ENCODE results near the gene GRIA4.

The GRIA4 gene

DNA sequence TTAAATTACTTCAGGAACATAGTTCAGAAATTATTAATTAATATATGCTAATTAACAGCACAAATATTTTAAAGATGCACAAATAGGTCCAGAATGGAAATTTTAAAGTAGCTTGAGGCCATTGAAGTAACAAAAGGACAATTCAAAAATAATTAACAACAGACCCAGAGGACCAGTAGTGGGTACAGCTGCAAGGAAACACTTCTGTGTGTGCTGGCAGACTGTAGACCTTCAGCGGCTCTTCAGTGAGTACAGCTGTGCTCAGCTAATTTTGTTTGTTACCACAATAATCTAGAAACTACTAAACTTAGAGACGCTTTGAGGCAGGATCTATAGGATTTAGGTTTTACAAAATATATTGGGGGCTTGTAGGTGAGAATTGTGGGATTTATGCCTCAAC, 103.8 kb downstream of the GRIA4 start:
- Histone ChIP-seq H4K20me1 (ENCODE audit: insufficient read depth, low read length, poor library complexity, severe bottlenecking) (no peaks in the 10 kb centered on the region), H3K4me1 (ENCODE audit: insufficient read depth, low read length, poor library complexity, severe bottlenecking) (no peaks in the 10 kb centered on the region), H3K9ac (ENCODE audit: low read depth, low read length, poor library complexity, severe bottlenecking) (no peak overlapping the region), H2AFZ (ENCODE audit: low read length) (no peak overlapping the region), H3K4me3 (ENCODE audit: low read length, poor library complexity, severe bottlenecking) (no peak overlapping the region), H3K9me2 (replicated peaks; ENCODE audit: low read depth, low read length) (no peaks in the 10 kb centered on the region), H3K9me3 (ENCODE audit: insufficient read depth, low read depth, low read length) (no peaks in the 10 kb centered on the region; the same call in 1 of the 2 replicates), H3K27me3 (ENCODE audit: insufficient read depth, low read length, poor library complexity, severe bottlenecking) (no peaks in the 10 kb centered on the region), H3K36me3 (ENCODE audit: insufficient read depth, low read length) (no peaks in the 10 kb centered on the region), H3K79me2 (ENCODE audit: insufficient read depth, low read length) (no peaks in the 10 kb centered on the region), H3K4me2 (ENCODE audit: low read depth, low read length, poor library complexity, severe bottlenecking) (no peak overlapping the region), H3F3A (ENCODE audit: low read depth) (no peaks in the 10 kb centered on the region)
- TF ChIP-seq, protein P1, sequence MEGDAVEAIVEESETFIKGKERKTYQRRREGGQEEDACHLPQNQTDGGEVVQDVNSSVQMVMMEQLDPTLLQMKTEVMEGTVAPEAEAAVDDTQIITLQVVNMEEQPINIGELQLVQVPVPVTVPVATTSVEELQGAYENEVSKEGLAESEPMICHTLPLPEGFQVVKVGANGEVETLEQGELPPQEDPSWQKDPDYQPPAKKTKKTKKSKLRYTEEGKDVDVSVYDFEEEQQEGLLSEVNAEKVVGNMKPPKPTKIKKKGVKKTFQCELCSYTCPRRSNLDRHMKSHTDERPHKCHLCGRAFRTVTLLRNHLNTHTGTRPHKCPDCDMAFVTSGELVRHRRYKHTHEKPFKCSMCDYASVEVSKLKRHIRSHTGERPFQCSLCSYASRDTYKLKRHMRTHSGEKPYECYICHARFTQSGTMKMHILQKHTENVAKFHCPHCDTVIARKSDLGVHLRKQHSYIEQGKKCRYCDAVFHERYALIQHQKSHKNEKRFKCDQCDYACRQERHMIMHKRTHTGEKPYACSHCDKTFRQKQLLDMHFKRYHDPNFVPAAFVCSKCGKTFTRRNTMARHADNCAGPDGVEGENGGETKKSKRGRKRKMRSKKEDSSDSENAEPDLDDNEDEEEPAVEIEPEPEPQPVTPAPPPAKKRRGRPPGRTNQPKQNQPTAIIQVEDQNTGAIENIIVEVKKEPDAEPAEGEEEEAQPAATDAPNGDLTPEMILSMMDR (conservative IDR thresholded peaks at IDR 0.05; ENCODE audit: low read length), result no peak
- TF ChIP-seq EZH2phosphoT487 (IDR thresholded peaks at IDR 0.05; ENCODE audit: borderline replicate concordance), result no peak

DNA sequence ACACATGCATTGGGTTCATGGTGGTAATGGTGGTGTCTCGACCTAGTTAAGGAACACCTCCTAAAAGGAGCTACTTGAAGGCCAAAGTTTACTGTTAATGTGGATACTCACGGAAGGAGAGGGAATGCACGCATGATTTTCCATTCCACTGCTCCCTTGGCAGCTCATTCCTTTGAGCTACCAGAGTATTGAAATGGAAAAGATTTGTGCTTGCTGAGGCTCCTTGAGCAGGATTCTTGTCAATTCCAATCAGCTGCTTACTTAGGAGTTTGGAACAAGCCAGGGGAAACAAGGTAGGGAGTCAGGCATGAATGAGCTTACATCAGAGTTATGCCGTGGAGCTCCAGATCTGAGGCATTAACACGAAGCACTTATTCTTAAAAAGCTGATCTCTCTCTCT, 108.8 kb downstream of the GRIA4 start:
- Histone ChIP-seq H3K9me2 (replicated peaks; ENCODE audit: low read depth, low read length) (peaks cover 5% of the 10 kb centered on the region; the same call in 1 of the 2 replicates), H3K4me3 (ENCODE audit: low read length, poor library complexity, severe bottlenecking) (no peak overlapping the region), H4K20me1 (ENCODE audit: insufficient read depth, low read length, poor library complexity, severe bottlenecking) (no peaks in the 10 kb centered on the region), H3F3A (ENCODE audit: low read depth) (no peaks in the 10 kb centered on the region), H3K79me2 (ENCODE audit: insufficient read depth, low read length) (no peaks in the 10 kb centered on the region), H3K9me3 (ENCODE audit: insufficient read depth, low read depth, low read length) (no peaks in the 10 kb centered on the region; the same call in 1 of the 2 replicates), H3K27me3 (ENCODE audit: insufficient read depth, low read length, poor library complexity, severe bottlenecking) (no peaks in the 10 kb centered on the region), H3K4me2 (ENCODE audit: low read depth, low read length, poor library complexity, severe bottlenecking) (no peak overlapping the region), H3K9ac (ENCODE audit: low read depth, low read length, poor library complexity, severe bottlenecking) (no peak overlapping the region), H3K4me1 (ENCODE audit: insufficient read depth, low read length, poor library complexity, severe bottlenecking) (no peaks in the 10 kb centered on the region), H2AFZ (ENCODE audit: low read length) (no peak overlapping the region), H3K36me3 (ENCODE audit: insufficient read depth, low read length) (no peaks in the 10 kb centered on the region)
- TF ChIP-seq EZH2phosphoT487 (IDR thresholded peaks at IDR 0.05; ENCODE audit: borderline replicate concordance), result no peak
- TF ChIP-seq, protein P1 (conservative IDR thresholded peaks at IDR 0.05; ENCODE audit: low read length), result no peak

DNA sequence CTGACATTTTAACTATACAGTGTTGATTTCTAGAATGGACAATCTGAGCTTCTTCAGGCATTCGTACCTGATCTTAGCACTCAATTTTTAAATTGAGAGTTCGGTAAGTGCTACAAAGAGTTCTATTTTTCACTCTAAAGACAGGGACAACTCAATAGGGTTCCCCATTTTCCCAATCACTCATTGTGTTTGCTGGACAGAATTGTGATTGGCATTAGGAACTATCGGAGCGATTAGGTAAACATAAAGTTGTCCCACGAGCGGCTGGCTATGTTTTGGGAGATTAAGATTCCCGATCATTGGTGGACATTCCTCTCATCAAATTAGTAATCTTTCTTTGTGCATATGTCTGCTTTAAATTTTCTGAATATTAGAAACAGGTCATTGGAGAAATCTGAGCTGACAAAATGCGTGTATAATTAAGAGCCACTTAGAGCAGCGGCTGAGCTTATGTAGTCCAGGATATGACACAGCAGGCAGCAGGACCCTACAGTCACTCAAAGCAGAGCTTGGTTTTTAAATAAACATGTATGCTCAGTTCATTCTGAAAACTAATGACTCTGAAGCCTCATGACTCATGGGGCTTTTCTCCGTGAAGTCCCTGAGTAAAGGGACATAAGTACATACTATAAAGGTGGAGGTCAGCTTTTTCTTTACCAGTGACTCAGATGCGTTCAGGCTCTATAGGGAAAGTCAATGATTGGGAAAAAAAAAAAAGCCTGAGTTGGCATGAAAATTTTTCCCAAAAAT, 109.4 kb downstream of the GRIA4 start:
- TF ChIP-seq EZH2phosphoT487 (IDR thresholded peaks at IDR 0.05; ENCODE audit: borderline replicate concordance), result no peak
- TF ChIP-seq, protein P1 (conservative IDR thresholded peaks at IDR 0.05; ENCODE audit: low read length), result no peak
- Histone ChIP-seq H3K36me3 (ENCODE audit: insufficient read depth, low read length) (no peaks in the 10 kb centered on the region), H3K4me1 (ENCODE audit: insufficient read depth, low read length, poor library complexity, severe bottlenecking) (no peaks in the 10 kb centered on the region), H3K4me2 (ENCODE audit: low read depth, low read length, poor library complexity, severe bottlenecking) (no peak overlapping the region), H3K9ac (ENCODE audit: low read depth, low read length, poor library complexity, severe bottlenecking) (no peak overlapping the region), H3K79me2 (ENCODE audit: insufficient read depth, low read length) (no peaks in the 10 kb centered on the region), H3K9me3 (ENCODE audit: insufficient read depth, low read depth, low read length) (no peaks in the 10 kb centered on the region; the same call in 1 of the 2 replicates), H3K4me3 (ENCODE audit: low read length, poor library complexity, severe bottlenecking) (no peak overlapping the region), H4K20me1 (ENCODE audit: insufficient read depth, low read length, poor library complexity, severe bottlenecking) (no peaks in the 10 kb centered on the region), H2AFZ (ENCODE audit: low read length) (no peak overlapping the region), H3K27me3 (ENCODE audit: insufficient read depth, low read length, poor library complexity, severe bottlenecking) (no peaks in the 10 kb centered on the region), H3K9me2 (replicated peaks; ENCODE audit: low read depth, low read length) (peaks cover 5% of the 10 kb centered on the region; the same call in 1 of the 2 replicates), H3F3A (ENCODE audit: low read depth) (no peaks in the 10 kb centered on the region)

Measured in Loucy (cell line).